Fibroblast of lung (primary cell): ENCODE measurements around the gene DNASE2B. TPM values are rescaled to one million over a fixed set of nuclear protein-coding genes. Genes with fewer than 3 reads are reported as not detected.
A peak's percentile ranks its signal among the peaks of the same experiment; 100 is the strongest.

Source experiments
- DNase-seq, 2 donors: peaks; one replicate each; pipeline versions ENCODE4 v3.0.0 to v3.0.0-alpha.2; 2010; ENCODE audit warnings: low read depth in 2 of 2
- H2AFZ ChIP-seq: 2 replicates; pipeline ENCODE4 v1.5.1; 2012; ENCODE audit warnings: low read length, control low read depth, inconsistent platforms
- H3K27ac ChIP-seq: 2 replicates; pipeline ENCODE4 v1.5.1; 2011; ENCODE audit warnings: low read length, control low read depth; ENCODE audit not compliant: insufficient read depth
- H3K27me3 ChIP-seq: 2 replicates; pipeline ENCODE4 v1.5.1; 2011; ENCODE audit warnings: mild to moderate bottlenecking, low read length; ENCODE audit not compliant: control insufficient read depth, insufficient read depth
- H3K36me3 ChIP-seq: 2 replicates; pipeline ENCODE4 v1.5.1; 2011; ENCODE audit warnings: low read length; ENCODE audit not compliant: control insufficient read depth, insufficient read depth
- H3K4me1 ChIP-seq: 2 replicates; pipeline ENCODE4 v1.5.1; 2011; ENCODE audit warnings: low read length; ENCODE audit not compliant: control insufficient read depth, insufficient read depth; ENCODE audit errors: extremely low read depth
- H3K4me2 ChIP-seq: 2 replicates; pipeline ENCODE4 v1.5.1; 2011; ENCODE audit warnings: low read length, control low read depth; ENCODE audit not compliant: insufficient read depth; ENCODE audit errors: extremely low read depth
- H3K4me3 ChIP-seq, 4 experiments: fragments of 200-600 bp in 1 of 4; sonication (generic) in 1 of 4; replicated peaks in 1 of 4; 2 replicates each; pipeline ENCODE4 v1.5.1; 2011 to 2016; ENCODE audit warnings: low read length in 4 of 4, low read depth in 3 of 4, mild to moderate bottlenecking in 3 of 4, control low read depth in 2 of 4, inconsistent platforms in 1 of 4, mixed read lengths in 1 of 4; ENCODE audit not compliant: insufficient read depth in 1 of 4; ENCODE audit errors: control extremely low read depth in 1 of 4
- H3K79me2 ChIP-seq: 2 replicates; pipeline ENCODE4 v1.5.1; 2012; ENCODE audit warnings: mild to moderate bottlenecking, low read length, inconsistent platforms; ENCODE audit not compliant: control insufficient read depth, insufficient read depth
- H3K9ac ChIP-seq: 2 replicates; pipeline ENCODE4 v1.5.1; 2011; ENCODE audit warnings: mild to moderate bottlenecking, low read length, control low read depth; ENCODE audit not compliant: insufficient read depth
- H3K9me3 ChIP-seq: 2 replicates; pipeline ENCODE4 v1.5.1; 2012; ENCODE audit warnings: low read depth, low read length; ENCODE audit not compliant: control insufficient read depth, insufficient read depth
- H4K20me1 ChIP-seq: 2 replicates; pipeline ENCODE4 v1.5.1; 2011; ENCODE audit warnings: low read length; ENCODE audit not compliant: control insufficient read depth, insufficient read depth; ENCODE audit errors: extremely low read depth
- EZH2 ChIP-seq: IDR thresholded peaks from 2 replicates; pipeline ENCODE4 v1.5.1; 2012; ENCODE audit warnings: low read length, control low read depth, mild to moderate bottlenecking; ENCODE audit errors: missing control alignments
- polyA plus RNA-seq, 2 donors: library from polyadenylated mRNA; depleted of rRNA in 1 of 2; stranded (reverse) in 1 of 2; unstranded in 1 of 2; fragments of >200 nt; gene quantifications; 2 replicates each; pipeline ENCODE4 v1.2.1, GENCODE V29; 2011 to 2012; ENCODE audit warnings: missing spikeins in 1 of 2
- total RNA-seq: library from RNA; depleted of rRNA; stranded (reverse); fragments of >200 nt; gene quantifications from 2 replicates; pipeline ENCODE4 v1.2.1, GENCODE V29; 2014
- TF ChIP-seq, protein P1 (sequence below), 2 donors: IDR thresholded peaks in 1 of 2; conservative IDR thresholded peaks in 1 of 2; 1 replicate in 1 of 2; 2 replicates in 1 of 2; pipeline ENCODE4 v1.5.1; 2011 to 2012; ENCODE audit warnings: low read length in 2 of 2, control low read depth in 1 of 2, inconsistent platforms in 1 of 2, low read depth in 1 of 2, mild to moderate bottlenecking in 1 of 2

Gene DNASE2B
- total and polyA plus RNA-seq, 2 donors (not counting 1 experiment from before 2014, with no cell fraction given), result not detected

DNA sequence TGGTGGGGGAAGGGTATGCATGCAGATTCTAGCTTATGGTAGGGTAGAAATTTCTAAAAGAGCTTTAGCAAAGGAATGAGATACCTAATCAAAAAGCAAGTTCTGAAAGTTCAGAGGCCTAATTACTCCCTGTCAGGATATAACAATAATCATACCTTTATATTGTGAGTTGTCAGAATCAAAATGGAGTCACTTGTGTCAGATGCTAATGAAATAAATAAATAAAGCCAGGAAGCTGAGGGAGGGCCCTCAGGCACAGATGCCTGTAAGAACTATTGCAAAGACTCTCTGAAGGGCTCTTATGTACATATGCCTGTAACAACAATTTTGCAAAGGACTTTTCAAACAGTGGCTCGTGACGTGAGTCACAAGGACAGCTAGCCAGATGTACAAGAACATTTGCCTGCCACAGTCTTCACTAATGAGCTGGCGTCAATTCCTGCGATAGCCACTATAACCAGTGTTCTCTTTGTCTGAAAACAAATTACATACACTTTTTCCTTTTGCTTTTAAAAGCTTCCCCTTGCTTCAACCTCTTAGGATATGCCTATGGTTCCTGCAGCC lies 27.4 kb upstream of the DNASE2B start:
- no peaks in the 10 kb centered on the region for H3K36me3 ChIP-seq
- H3K4me1 ChIP-seq, result peaks cover 17% of the 10 kb centered on the region
- H3K4me3 ChIP-seq, result no peak overlapping the region
- no peak overlapping the region for H3K4me2 ChIP-seq
- TF ChIP-seq EZH2, result no peak
- TF ChIP-seq, protein P1, sequence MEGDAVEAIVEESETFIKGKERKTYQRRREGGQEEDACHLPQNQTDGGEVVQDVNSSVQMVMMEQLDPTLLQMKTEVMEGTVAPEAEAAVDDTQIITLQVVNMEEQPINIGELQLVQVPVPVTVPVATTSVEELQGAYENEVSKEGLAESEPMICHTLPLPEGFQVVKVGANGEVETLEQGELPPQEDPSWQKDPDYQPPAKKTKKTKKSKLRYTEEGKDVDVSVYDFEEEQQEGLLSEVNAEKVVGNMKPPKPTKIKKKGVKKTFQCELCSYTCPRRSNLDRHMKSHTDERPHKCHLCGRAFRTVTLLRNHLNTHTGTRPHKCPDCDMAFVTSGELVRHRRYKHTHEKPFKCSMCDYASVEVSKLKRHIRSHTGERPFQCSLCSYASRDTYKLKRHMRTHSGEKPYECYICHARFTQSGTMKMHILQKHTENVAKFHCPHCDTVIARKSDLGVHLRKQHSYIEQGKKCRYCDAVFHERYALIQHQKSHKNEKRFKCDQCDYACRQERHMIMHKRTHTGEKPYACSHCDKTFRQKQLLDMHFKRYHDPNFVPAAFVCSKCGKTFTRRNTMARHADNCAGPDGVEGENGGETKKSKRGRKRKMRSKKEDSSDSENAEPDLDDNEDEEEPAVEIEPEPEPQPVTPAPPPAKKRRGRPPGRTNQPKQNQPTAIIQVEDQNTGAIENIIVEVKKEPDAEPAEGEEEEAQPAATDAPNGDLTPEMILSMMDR (conservative IDR thresholded peaks at IDR 0.05 in 1 of 2, IDR thresholded peaks at IDR 0.05 in 1 of 2; ENCODE audit: low read depth in 1 of 2, low read length in 2 of 2), result no peak
- DNase-seq, result peak; percentile 86
- no peaks in the 10 kb centered on the region for H4K20me1 ChIP-seq
- no peaks in the 10 kb centered on the region for H3K79me2 ChIP-seq
- no peaks in the 10 kb centered on the region for H3K27me3 ChIP-seq
- no peak overlapping the region for H3K9ac ChIP-seq
- no peak overlapping the region for H2AFZ ChIP-seq
- H3K9me3 ChIP-seq, result no peaks in the 10 kb centered on the region
- no peak overlapping the region for H3K27ac ChIP-seq

DNA sequence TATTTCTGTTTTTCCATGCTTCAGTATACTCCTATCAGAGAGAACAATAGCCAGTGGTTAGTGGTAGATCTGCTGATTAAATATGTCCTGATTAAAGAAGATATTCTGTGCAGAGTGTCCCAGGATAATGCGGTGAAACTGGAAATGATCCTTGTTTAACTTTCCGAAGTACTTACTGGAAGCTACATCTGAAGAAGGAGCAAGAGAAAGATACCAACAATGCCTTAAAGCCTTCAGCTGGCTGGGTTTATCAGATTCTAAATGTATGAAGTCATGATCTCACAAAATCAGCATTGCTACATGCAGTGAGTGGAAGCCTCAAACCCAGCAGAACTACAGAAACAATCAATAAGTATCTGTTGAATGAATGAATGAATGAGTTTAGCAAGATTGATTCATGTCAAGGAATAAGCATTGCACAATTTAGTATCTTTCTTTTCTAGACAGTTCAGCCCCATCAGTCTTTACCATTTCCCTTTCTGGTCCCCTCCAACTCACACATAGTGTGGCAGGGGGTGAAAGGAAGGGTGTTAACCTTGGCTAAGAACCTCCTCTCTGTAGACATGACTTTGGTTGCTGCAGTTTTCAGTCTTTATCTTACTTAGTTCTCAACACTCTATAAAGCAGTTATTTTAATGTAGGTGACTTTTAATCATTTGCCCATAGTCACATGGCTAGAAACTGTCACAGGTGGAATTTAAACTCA lies 24.7 kb upstream of the DNASE2B start:
- Histone ChIP-seq H4K20me1 (no peaks in the 10 kb centered on the region), H2AFZ (no peak overlapping the region), H3K9me3 (no peaks in the 10 kb centered on the region), H3K27ac (no peak overlapping the region), H3K4me1 (peaks cover 25% of the 10 kb centered on the region), H3K27me3 (no peaks in the 10 kb centered on the region), H3K79me2 (no peaks in the 10 kb centered on the region), H3K9ac (no peak overlapping the region), H3K4me3 (no peak overlapping the region), H3K4me2 (no peak overlapping the region), H3K36me3 (no peaks in the 10 kb centered on the region)
- TF ChIP-seq EZH2, result no peak
- TF ChIP-seq, protein P1 (conservative IDR thresholded peaks at IDR 0.05 in 1 of 2, IDR thresholded peaks at IDR 0.05 in 1 of 2; ENCODE audit: low read depth in 1 of 2, low read length in 2 of 2), result no peak
- peak in 1 of 2 donors; percentile 56 for DNase-seq

DNA sequence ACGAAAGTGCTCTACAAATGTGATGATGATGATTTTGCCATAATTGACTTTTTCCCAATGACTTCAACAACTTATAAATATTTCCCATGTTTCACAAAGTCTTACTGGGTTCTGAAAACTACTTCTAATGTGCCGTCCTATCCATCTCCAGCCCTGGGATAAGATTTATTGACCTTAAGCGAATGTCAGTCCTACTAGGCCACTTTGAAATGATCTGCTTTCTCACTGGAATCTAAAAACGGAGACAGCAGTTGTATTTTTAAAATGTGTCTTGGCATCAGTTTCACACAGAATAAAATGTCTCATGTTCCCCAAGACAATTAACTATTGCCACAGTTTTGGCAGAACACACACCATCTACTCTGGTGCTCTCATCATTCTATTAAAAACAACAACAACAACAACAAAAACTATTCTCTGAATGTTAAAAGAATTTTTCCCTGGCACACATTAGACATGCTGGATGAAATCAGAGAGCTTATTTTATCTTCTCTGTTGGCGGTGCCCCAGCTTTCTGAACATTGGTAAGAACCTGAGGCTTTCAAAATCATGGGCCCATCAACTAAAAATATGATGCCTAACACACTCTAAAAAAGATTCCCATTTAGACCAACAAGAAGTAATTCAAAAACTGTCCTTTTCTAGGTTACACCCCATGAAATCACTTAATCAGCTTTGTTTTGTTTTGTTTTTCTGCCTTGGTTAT lies 23.1 kb upstream of the DNASE2B start:
- H3K4me2 ChIP-seq, result no peak overlapping the region
- H3K4me3 ChIP-seq, result no peak overlapping the region
- H3K27ac ChIP-seq, result no peak overlapping the region
- no peaks in the 10 kb centered on the region for H3K27me3 ChIP-seq
- TF ChIP-seq EZH2, result no peak
- TF ChIP-seq, protein P1 (conservative IDR thresholded peaks at IDR 0.05 in 1 of 2, IDR thresholded peaks at IDR 0.05 in 1 of 2; ENCODE audit: low read depth in 1 of 2, low read length in 2 of 2), result no peak
- peak in 1 of 2 donors; percentile 26 for DNase-seq
- no peaks in the 10 kb centered on the region for H3K9me3 ChIP-seq
- H3K36me3 ChIP-seq, result no peaks in the 10 kb centered on the region
- H3K9ac ChIP-seq, result no peak overlapping the region
- no peak overlapping the region for H2AFZ ChIP-seq
- peaks cover 27% of the 10 kb centered on the region for H3K4me1 ChIP-seq
- H4K20me1 ChIP-seq, result no peaks in the 10 kb centered on the region
- H3K79me2 ChIP-seq, result no peaks in the 10 kb centered on the region
